GM21381 (cell line): ENCODE data around the gene AKT3.

Experiments used
- ATAC-seq: cut with Tn5 transposase; IDR thresholded peaks from one replicate; pipeline ENCODE4 v1.9.1; 2021; ENCODE audit warnings: mild to moderate bottlenecking, moderate library complexity; ENCODE audit not compliant: unreplicated experiment

The AKT3 gene

DNA sequence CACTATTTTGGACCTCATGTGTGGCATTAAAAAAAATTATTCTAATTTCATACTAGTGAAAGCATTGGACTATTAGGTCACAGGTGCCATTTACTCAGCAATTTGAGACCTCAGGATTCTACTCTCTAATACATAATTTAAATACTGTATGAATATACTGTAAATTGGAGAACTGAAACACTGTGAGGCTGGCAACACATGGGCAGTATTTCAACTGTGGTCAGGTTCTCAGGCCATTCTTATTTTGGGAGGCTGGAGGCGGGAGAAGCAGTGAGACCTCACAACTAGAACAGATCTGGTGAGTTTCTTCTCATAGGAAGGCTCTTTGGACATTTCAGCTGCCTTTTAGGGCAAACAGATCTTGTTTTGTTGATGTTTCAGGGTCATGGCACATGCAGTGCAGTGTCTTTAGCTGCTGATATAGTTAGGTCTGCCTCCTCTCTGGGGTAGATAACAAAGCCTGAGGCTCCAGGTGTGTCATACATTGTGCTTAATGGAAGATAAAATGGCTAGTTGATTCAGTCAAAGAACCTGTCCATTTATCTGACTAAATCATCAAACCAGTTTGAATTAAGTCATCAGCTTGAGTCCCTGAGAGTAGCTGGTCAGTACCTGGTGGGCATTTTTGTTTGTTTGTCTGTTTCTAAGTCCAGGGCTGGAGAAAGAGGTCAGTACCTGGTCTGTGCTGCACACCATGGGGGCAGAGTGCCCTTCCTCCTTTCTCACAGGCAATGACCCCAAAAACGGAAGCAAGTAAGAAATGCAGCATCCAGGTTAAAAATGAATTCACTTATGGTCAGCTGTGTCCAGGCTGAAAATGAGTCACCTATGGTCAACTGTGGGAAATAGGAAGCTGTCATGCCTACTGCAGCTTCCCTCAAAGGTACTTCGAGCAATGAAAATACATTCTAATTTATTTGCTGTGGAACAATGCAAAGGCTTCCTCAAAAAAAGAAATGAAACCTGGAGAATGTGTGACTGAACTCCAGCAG, 378.0 kb downstream of the AKT3 start:
- peak; percentile 88 for ATAC-seq

DNA sequence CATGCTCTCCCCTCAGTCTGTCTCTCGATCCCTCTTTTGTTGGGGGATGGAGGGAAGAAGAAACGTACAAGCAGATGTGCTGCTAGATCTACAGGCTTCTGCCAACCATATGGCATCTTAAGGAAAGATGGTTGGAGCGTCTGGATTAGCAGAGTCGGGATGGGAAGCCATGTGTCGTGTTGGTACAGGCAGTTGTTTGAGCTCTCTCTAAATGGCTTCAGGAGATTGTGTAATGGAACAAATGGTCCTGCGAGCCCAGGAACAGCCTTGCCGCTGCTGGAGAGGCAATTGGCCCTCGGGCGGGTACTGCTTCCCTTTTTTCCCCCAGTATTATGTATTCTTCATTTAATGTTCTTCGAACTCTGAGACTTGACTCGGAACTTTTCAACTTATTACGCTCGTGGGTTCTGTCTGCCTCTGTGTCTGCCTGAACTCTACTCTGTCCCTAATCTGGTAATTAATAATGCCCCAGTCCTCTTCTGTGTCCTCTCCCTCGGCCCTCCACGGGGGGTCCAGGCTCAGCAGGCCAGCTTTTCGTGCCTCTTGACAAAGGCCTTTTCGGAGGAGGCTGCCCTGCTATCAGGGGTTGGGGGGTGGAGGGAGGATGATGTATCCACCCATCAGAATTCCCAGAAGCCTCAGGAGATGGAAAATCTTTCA, 378.9 kb downstream of the AKT3 start:
- ATAC-seq, result no peak

DNA sequence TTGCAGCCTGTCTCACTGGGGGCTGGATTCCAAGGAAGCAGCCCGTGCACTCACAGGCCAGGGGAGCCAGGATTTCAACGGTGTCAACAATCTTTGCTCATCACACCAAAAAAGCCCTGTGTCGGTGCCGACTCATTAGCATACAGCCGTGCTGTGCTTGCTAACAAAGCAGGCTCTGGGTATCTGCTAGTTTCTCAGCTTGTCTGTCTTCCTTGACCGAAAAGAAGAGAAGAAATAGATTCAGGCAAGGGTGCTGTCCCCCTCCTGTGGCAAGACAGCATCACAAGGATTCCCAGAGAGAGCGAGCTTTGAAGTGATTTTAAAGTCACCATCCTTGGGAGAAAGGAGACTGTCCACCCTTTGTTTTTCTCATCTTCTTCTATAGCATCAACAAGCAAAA, 379.5 kb downstream of the AKT3 start:
- ATAC-seq, result no peak

DNA sequence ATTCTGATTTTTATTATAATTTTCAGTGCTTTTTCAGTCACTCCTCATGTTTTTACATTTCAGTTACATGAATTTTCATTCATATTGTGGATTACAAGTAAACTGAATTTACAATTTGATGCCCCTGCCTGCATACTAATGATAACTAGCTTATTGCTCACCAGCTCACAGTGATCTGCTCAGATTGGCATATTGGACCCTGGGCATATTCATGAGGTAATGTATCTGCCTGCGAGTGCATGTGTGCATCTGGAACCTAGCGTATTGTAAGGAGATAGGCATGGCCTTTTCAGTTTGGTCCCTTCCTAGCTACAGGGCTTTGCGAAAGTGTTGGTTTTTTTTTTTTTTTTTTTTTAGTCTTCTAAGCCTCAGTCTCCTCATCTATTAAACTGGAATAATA, 380.5 kb downstream of the AKT3 start:
- ATAC-seq, result no peak

DNA sequence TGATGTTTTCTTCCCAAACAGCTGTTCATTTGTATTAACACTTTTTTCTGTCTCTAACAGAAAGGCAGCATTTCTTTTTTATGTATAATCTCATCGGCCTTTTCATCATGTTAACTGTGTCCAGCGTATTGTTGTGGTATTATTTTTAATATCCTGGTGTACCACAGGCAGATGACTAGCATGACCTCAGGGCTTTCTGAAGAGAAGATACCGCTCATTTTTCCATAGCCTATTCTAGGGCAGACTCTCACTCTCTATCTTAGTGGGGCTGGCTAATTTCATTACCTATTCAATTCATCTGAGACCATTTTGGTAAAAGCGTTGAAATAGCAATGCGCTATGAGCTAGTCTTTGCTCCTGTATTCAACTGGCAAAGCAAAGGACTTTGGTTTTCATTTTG, 384.3 kb downstream of the AKT3 start:
- ATAC-seq, result no peak

DNA sequence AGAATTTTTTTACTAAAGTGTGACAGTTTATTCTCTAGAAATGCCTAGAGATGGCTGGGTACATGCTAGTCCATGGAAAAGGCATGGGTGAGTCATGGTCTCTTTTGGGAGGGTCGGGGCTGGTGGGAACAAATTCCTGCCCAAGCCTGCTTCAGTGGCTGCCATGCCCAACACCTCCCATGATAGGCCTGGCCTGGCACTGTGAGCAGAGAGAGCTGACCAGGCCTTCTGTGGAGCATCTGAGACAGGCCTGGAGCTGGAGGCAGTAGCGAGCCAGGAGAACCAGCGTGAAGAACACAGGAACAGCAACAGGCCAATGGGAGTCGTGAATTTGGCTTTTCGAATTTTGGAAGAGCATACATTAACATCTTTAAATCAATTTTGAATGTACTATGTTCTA, 385.0 kb downstream of the AKT3 start:
- no peak for ATAC-seq

DNA sequence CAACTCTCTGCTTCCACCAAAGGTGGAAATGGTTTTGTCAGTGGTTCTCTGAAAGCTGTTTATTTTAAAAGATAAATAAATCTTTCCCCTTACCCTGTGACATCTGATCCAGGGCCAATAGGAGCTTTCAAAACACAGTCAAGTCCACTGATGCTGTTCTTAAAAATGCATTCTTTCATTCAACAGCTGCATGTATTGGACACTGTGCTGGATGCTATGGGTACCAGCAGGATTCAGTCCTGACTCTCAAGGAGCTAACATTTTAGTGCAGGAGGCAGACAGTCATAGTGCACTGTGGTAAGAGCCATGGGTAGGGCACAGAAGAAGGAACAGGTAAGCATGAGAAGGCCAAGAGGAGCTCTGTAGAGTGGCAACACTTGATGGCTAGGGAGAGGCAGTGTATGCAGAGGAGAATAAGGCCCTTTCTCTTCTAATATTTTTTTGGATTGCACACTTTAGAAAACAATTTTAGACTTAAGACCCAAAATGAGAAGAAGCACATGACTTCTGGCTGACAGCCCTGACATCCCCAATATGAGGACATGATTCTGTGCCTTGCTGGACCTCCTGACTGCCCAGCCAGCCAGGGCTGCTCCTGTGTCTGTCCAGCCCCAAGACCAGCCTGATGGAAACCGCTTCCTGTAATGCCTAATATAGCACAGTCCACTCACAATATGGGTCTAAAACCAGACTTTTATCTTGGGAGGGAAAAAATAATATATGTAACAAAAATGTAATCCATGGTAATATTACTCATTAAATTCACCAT, 386.9 kb downstream of the AKT3 start:
- ATAC-seq, result no peak

DNA sequence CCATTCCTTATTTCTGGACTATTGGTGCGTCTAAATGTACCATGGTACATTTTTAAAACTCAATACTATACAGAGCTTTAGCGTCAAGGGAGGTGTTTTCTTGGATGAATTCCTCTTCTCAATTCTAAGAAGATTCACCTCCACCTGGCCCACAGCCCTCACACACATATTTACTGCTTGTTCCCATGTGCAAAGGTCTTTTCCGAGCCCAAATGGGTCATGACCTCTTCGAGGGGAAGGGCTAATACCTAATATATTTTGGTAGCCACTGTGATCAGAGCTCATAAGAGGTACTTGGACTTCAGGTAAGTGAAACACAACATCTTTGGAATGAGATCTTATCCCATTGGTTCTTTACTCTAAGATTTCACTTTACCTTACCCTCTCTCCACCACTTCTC, 388.3 kb downstream of the AKT3 start:
- ATAC-seq, result no peak

DNA sequence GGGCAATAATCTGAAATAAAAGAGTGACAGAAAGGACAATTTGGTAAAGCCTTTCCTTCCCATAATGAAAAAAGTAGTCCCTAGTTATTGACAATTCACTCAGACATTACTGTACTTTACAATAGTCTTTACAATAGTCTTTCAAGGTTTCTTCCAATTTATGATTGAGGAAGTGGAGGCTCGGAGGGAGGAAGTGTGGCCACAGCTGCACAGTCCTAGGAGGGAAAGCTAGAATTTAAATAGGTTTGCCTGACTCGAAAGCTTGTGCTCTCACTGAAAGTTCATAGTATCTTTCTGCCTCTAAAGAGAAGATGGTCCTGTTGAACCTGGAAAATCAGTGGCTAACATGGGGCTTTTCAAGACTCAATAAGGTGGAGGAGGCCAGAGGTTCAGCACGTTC, 391.0 kb downstream of the AKT3 start:
- no peak for ATAC-seq

DNA sequence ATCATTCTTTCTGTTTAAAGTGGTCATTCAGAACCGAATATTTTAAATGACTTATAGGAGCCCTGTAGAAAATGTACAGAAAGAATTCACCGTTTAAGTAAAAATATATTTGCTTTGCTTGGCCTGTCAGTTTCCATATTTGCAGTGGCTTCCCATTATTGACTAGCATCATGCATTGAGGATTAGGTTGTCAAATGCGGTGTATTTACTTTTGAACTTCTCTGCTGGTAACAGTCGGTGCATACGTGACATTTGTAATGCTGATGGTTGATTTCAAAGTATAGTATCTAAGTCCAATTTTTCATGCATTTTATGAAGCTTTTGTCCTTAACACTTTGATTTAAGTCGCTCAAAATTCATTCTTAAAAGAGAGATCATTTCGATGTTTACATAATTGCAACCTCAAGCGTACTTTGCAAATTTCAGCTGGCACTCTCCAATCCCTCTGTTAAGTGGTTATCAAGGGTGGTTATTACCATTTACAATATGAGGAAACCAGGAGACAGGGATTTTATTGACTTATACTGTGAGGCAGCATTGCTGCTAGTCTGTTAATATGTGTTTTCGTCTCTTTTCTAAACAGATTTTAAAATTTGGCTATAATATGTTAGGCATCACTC, 392.6 kb downstream of the AKT3 start:
- ATAC-seq, result no peak

DNA sequence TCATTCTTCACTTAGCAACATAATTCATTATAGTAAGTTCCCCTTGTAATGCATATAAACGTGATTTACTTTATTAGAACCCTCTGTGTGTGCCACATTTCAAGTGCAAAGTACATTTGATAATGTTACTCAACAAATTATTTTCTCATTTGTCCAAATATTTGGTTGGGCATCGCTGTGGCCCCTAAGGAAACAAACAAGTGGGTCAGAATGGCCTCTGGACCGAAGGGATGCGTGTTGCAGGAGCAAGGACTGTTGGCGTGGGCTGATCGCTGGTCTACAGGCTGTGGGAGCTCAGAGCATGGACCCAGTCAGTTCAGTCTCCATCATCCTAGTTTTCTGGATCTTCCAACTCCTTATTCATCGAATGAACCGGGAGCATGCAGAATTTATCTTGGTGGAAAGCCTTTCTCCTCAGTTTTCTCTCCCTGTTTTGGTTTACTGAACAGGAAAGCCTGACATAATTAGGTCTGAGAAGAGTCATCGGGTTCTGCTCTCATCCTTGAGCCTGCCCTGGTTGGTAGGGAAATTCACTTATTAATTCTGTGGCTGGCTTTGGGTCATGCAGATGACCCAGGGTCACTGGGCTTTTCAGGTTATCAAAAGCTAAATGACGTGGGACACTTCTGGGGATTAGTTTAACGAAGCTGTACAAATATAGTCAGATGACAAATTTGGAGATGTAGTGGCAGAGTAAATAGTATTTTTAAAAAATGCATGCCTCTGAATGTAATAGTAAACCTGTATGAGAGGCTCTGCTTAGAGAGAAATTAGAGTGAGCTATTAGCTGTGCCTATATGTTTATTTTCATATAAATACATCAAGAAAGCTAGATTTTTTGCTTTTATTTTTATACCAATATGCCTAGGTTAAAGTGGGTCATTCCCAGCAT, 394.0 kb downstream of the AKT3 start:
- no peak for ATAC-seq

DNA sequence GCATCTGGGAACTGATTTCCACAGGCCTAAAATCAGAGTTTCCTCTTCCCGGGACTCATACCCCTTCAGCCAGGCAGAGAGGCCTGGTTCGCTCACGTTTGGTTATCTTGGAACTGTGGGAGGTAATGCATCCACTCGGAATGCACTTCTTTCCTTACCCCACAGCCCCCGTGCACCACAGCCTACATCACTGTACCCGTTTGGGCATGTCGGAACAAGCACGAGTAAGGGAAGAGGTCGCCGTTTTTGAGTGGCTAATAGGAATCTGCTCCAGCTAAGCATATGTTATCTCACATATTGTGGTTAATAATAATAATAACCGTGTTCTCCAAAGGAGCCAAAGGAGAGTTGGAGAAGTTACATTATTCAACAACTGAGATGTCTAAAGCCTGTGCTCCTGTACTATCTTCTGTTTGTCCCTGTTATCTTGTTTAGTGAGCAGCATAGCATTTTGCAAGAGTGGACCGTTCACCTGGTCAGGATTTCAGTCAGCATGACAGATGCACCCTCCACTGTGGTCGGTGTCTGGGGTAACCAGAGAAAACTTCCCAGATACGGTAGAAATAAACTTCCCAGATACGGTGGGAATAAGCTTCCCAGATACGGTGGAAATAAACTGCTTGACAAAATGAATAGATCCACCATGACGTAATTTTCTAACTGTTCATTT, 395.6 kb downstream of the AKT3 start:
- ATAC-seq, result no peak

DNA sequence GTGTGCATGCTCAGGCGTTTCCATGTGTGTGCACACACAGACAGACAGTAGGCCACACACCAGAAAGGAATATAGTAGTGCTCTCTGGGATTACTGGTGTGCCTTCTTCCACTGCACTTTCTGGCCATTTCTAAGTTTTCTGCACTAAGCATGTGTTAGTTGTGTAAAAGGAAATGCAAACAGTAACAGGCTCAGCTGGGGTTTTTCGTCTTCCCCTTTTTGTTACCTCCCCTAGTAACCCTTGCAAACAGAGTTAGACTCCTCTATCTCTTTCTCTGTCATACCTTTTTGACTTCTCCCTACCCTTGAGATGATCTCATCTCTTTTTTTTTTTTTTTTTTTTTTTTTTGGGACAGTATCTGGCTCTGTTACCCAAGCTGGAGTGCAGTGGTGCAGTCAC, 398.0 kb downstream of the AKT3 start:
- no peak for ATAC-seq

DNA sequence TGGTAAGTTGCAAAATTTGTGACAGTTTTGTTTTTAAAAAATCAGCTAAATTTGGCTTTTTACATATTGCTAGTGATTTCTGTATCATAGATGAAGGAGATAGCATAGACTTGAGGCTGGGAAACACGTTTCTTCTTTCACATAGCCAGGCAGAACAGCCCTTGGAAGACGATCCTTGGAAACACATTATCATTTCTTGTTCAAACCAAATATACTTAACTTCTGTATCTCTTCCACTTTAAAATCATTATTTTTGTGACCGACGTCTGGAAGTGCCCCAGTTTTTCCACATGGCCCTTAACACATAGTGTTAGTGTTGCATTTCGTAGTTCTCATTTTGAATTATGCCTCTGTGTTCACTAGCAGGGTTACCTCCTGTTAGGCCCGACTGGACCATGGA, 400.7 kb downstream of the AKT3 start:
- ATAC-seq, result no peak

DNA sequence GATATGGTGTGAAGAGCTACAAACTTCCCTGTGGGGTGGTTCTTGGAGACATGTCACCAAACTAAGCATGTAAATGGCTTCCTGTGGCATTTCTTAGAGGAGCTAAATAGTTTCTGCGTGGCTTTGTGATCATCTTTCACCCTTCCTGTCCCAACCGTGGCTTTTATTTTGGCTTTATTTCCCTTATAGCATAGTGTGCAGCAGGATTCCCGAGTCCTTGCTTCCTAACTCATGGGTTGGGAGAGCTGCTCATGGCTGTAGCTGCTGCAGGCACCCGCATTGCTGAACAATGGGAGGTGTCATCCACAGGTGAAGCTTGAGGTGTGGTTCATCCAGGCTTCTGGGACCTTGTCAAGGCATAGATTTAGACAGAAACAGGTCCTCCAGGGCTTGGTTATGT, 402.2 kb downstream of the AKT3 start:
- no peak for ATAC-seq

DNA sequence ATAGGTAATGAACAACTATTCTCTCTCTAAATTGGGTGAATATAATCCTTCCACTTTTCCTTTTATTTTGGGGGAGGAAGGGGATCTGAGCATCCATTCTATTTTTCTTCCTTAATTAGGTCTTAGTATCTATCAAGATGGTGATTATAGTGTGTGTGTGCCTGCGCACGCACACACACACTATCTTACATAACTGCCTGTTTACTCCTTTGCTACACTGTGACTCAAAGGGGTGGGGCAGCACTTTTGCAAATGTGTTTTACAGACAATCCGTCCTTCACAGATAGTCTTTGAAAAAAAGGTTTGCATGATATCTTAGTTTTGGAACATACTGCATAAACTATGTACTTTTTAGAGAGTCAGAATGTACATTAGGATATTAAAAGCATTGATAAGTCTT, 402.7 kb downstream of the AKT3 start:
- no peak for ATAC-seq

DNA sequence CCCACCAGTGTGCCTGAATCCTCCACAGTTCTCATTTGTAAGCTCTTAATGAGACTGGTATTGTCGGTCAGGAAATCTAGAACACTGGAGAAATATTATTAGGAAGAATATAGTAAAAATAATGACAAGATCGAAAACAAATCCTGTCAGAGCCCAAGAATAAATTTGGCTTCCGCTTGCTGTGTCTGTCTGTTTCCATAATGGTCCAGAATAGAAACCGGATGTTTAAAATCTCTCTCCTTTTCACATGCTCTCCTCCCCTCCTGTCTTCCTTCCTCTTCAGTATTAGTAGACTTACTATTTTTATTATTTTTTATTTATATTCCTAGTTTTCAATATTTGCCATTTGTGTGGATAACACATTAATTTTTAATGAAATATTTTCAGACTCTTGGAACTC, 406.5 kb downstream of the AKT3 start:
- no peak for ATAC-seq

DNA sequence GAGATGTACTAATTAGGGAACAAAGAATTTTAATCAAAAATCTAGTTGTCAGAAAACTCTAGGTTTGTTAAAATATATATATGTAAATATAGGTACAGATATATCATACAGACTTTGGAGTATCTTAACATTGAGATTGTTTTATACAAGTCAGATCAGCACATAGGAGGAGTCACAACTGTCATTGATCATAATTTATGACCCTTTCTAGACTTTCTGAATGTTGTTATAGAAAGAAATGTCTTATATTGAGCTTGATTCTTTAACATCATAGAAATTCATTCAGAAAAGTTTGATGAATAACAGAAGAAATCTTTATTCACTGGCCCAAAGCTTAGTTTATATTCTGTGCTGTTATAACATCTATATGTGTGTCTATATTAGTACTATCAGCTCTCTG, 408.4 kb downstream of the AKT3 start:
- no peak for ATAC-seq

DNA sequence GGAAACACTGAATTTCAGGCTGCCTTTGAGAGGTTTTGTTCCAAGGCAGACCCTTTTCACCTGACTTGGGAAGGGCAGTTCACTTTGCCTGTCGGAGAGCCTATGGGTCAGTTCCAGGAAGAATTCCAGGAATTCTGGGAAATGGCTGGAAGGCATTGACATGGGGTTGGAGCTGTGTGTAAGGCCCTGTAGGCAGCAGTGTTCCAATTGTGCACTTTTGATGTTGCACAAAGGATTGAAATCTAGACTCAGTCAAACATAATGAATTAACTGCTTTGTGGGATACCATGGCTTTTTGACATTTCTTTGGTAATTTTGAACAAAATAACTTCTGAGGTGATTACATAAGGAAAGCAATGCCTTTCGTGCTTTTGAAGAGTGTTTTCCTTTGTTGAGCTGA, 409.6 kb downstream of the AKT3 start:
- ATAC-seq, result no peak

DNA sequence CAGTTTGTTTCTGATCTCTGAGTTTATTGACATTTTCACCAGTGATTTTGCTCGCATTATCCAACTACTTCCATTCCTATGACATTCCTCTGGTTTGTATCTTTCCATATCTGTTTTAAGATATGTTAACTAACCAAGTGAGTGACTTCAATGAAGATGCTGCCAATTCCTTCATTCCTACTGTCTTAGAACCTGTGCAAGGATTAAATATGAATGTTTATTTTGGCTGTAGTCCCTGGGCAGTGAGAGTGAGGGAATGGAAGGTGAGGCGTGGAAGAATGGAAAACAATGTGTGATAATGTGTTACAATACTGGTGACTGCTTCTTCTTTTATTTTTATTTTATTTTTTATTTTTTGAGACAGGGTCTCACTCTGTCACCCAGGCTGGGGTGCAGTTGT, 411.2 kb downstream of the AKT3 start:
- no peak for ATAC-seq
